OCI-LY7 (cell line): ENCODE measurements around the gene MAGEB10. TPM values are rescaled to one million over a fixed set of nuclear protein-coding genes. Genes with fewer than 3 reads are reported as not detected.

Experiments used
- Bru-seq: library from RNA; stranded (reverse); fragments of 400-500 nt; gene quantifications from one replicate; lab custom pipeline; 2021; lab: Mats Ljungman, UMichigan
- BruChase-seq, 2 experiments: library from RNA; stranded (reverse); fragments of 400-500 nt; gene quantifications; one replicate each; lab custom pipeline; 2021; lab: Mats Ljungman, UMichigan
- BruUV-seq: library from RNA; stranded (reverse); fragments of 400-500 nt; replicated peaks from 2 replicates; lab custom pipeline; 2021; lab: Mats Ljungman, UMichigan
- CTCF ChIA-PET: fragments of 300-600 bp; sonication (Branson Sonifier 250); formaldehyde crosslinking; loops from one replicate; lab custom pipeline; 2022; ENCODE audit warnings: antibody characterized with exemption; ENCODE audit not compliant: unreplicated experiment; lab: Charles Lee
- POLR2A ChIA-PET: fragments of 300-600 bp; sonication (Branson Sonifier 250); formaldehyde crosslinking; loops from one replicate; lab custom pipeline; 2022; ENCODE audit warnings: antibody characterized with exemption; lab: Charles Lee
- DNase-seq: peaks from one replicate; pipeline ENCODE4 v3.0.0-alpha.2; 2015; ENCODE audit warnings: low spot score
- H2AFZ ChIP-seq: fragments of 200-600 bp; sonication (generic), shearing (Covaris generic); 2 replicates; pipeline ENCODE4 v1.6.1; 2014; ENCODE audit warnings: mild to moderate bottlenecking, antibody characterized with exemption, low read length, moderate library complexity
- H3K27ac ChIP-seq: fragments of 200-600 bp; sonication (generic); 2 replicates; pipeline ENCODE4 v1.5.1; 2014; ENCODE audit warnings: mixed run types, low read depth, mild to moderate bottlenecking, moderate library complexity, low read length, inconsistent platforms; ENCODE audit not compliant: poor library complexity, severe bottlenecking
- H3K36me3 ChIP-seq: fragments of 200-600 bp; sonication (generic); 2 replicates; pipeline ENCODE4 v1.6.1; 2014; ENCODE audit warnings: mild to moderate bottlenecking, antibody characterized with exemption, low read length, moderate library complexity, mixed read lengths; ENCODE audit not compliant: insufficient read depth
- H3K4me1 ChIP-seq: fragments of 200-600 bp; sonication (generic); 2 replicates; pipeline ENCODE4 v1.5.1; 2014; ENCODE audit warnings: mild to moderate bottlenecking, low read length; ENCODE audit not compliant: insufficient read depth, poor library complexity, severe bottlenecking
- H3K4me2 ChIP-seq: fragments of 200-600 bp; sonication (generic); 2 replicates; pipeline ENCODE4 v1.6.1; 2014; ENCODE audit warnings: mild to moderate bottlenecking, low read length
- H3K4me3 ChIP-seq: fragments of 200-600 bp; sonication (generic); 2 replicates; pipeline ENCODE4 v1.5.1; 2014; ENCODE audit warnings: mild to moderate bottlenecking, low read depth, low read length; ENCODE audit not compliant: poor library complexity, severe bottlenecking
- H3K79me2 ChIP-seq: fragments of 200-600 bp; sonication (generic); 2 replicates; pipeline ENCODE4 v1.6.1; 2016; ENCODE audit warnings: low read depth, mild to moderate bottlenecking, low read length, moderate library complexity, mixed read lengths; ENCODE audit not compliant: insufficient read depth
- H3K9me2 ChIP-seq: fragments of 200-600 bp; sonication (generic); 2 replicates; pipeline ENCODE4 v1.6.1; 2016; ENCODE audit warnings: mild to moderate bottlenecking, low read length, mixed read lengths; ENCODE audit not compliant: insufficient read depth
- H3K9me3 ChIP-seq: fragments of 200-600 bp; sonication (generic); 2 replicates; pipeline ENCODE4 v1.6.1; 2014; ENCODE audit warnings: mild to moderate bottlenecking, mixed run types, low read length, mixed read lengths
- H4K20me1 ChIP-seq: fragments of 200-600 bp; sonication (generic); 2 replicates; pipeline ENCODE4 v1.6.1; 2014; ENCODE audit warnings: mild to moderate bottlenecking, antibody characterized with exemption, low read length, moderate library complexity, mixed read lengths; ENCODE audit not compliant: insufficient read depth
- CTCF ChIP-seq: fragments of 200-600 bp; sonication (generic); conservative IDR thresholded peaks from 2 replicates; pipeline ENCODE4 v1.5.1; 2014; ENCODE audit warnings: mild to moderate bottlenecking, antibody characterized with exemption, low read length, moderate library complexity, mixed read lengths
- EZH2phosphoT487 ChIP-seq: fragments of 200-600 bp; sonication (generic); IDR thresholded peaks from 2 replicates; pipeline ENCODE4 v1.6.1; 2018; ENCODE audit warnings: low read depth, borderline replicate concordance, mild to moderate bottlenecking, mixed run types, antibody characterized with exemption, low read length, moderate library complexity, mixed read lengths
- intact Hi-C: fragments of 100-400 bp; cut with micrococcal nuclease; formaldehyde crosslinking; loops from one replicate; pipeline ENCODE4 v1.10.0; 2022; ENCODE audit not compliant: unreplicated experiment
- long read RNA-seq: library from polyadenylated mRNA; stranded (forward); transcript quantifications from one replicate; pipeline ENCODE4 v2.0.0, GENCODE V29; 2022
- total RNA-seq, 2 experiments: library from RNA; depleted of rRNA in 1 of 2; stranded (reverse); fragments of >200 nt in 1 of 2; shearing (Covaris generic) in 1 of 2; gene quantifications; 2 replicates each; pipeline ENCODE4 v1.2.3, GENCODE V29; 2014 to 2022

Gene MAGEB10
- total RNA-seq (2014; rRNA removed; shearing (Covaris generic)), result not detected in 2 replicates
- not detected in 2 replicates for total RNA-seq (2022)
- Bru-seq, nascent RNA, result not detected
- BruChase-seq, experiment 1, labeled RNA remaining after a 6-hour chase, result not detected
- not detected for BruChase-seq, experiment 2, labeled RNA remaining after a 2-hour chase
- long read RNA-seq, result 0 reads

GRCh38 chrX:27807690-27808089 is at the start of gene MAGEB10:
TSS of gene MAGEB10 (plus strand) at chrX:27807990. CDS start at chrX:27821307, 13,317 bp downstream.
- ChIA-PET POLR2A (no interaction called here), CTCF (no interaction called here)
- H3K36me3 ChIP-seq, result no peaks in the 10 kb centered on the region
- intact Hi-C loops, result no loop called here
- no peaks in the 10 kb centered on the region for H4K20me1 ChIP-seq
- H3K4me2 ChIP-seq, result no peak within 1 kb of the TSS
- no peaks in the 10 kb centered on the region for H3K4me1 ChIP-seq
- no TSS peak for BruUV-seq
- H3K79me2 ChIP-seq, result no peaks in the 10 kb centered on the region
- no peak within 1 kb of the TSS for H3K4me3 ChIP-seq
- no peaks in the 10 kb centered on the region for H3K9me3 ChIP-seq
- TF ChIP-seq CTCF, result no peak
- no peak for TF ChIP-seq EZH2phosphoT487
- DNase-seq, result no peak
- H3K27ac ChIP-seq, result no peak within 1 kb of the TSS
- H3K9me2 ChIP-seq, result no peaks in the 10 kb centered on the region
- no peak within 1 kb of the TSS for H2AFZ ChIP-seq

- H3K79me2 ChIP-seq, result no peaks in the 10 kb centered on the region
- no peak overlapping the region for H3K4me2 ChIP-seq
- H3K27ac ChIP-seq, result no peak overlapping the region
- no peak for DNase-seq
- H3K4me3 ChIP-seq, result no peak overlapping the region
- no peaks in the 10 kb centered on the region for H3K4me1 ChIP-seq
- intact Hi-C loops, result no loop called here
- H2AFZ ChIP-seq, result no peak overlapping the region
- no peak for TF ChIP-seq EZH2phosphoT487
- TF ChIP-seq CTCF, result no peak
- CTCF ChIA-PET, result no interaction called here
- H4K20me1 ChIP-seq, result no peaks in the 10 kb centered on the region
- no peaks in the 10 kb centered on the region for H3K36me3 ChIP-seq
- POLR2A ChIA-PET, result no interaction called here
- no peaks in the 10 kb centered on the region for H3K9me2 ChIP-seq
- no peaks in the 10 kb centered on the region for H3K9me3 ChIP-seq
- BruUV-seq, result no TSS peak
These were observed 42.1 kb upstream of the MAGEB10 start for GRCh38 chrX:27765718-27766117.

- DNase-seq, result no peak
- H3K9me2 ChIP-seq, result no peaks in the 10 kb centered on the region
- H3K4me2 ChIP-seq, result no peak overlapping the region
- TF ChIP-seq CTCF (no peak), EZH2phosphoT487 (no peak)
- no peaks in the 10 kb centered on the region for H3K9me3 ChIP-seq
- no peaks in the 10 kb centered on the region for H3K36me3 ChIP-seq
- no TSS peak for BruUV-seq
- no peaks in the 10 kb centered on the region for H3K79me2 ChIP-seq
- ChIA-PET CTCF (no interaction called here), POLR2A (no interaction called here)
- no peak overlapping the region for H3K4me3 ChIP-seq
- H4K20me1 ChIP-seq, result no peaks in the 10 kb centered on the region
- H3K4me1 ChIP-seq, result no peaks in the 10 kb centered on the region
- no peak overlapping the region for H3K27ac ChIP-seq
- intact Hi-C loops, result no loop called here
- no peak overlapping the region for H2AFZ ChIP-seq
These were observed 40.4 kb upstream of the MAGEB10 start for GRCh38 chrX:27767387-27767786.
